ENCODE measurements around the gene RGS6. TPM values are rescaled to one million over a fixed set of nuclear protein-coding genes. Genes with fewer than 3 reads are reported as not detected.

Gene RGS6
- total RNA-seq, 1 donor from 2014 or later: 2.8 TPM

DNA sequence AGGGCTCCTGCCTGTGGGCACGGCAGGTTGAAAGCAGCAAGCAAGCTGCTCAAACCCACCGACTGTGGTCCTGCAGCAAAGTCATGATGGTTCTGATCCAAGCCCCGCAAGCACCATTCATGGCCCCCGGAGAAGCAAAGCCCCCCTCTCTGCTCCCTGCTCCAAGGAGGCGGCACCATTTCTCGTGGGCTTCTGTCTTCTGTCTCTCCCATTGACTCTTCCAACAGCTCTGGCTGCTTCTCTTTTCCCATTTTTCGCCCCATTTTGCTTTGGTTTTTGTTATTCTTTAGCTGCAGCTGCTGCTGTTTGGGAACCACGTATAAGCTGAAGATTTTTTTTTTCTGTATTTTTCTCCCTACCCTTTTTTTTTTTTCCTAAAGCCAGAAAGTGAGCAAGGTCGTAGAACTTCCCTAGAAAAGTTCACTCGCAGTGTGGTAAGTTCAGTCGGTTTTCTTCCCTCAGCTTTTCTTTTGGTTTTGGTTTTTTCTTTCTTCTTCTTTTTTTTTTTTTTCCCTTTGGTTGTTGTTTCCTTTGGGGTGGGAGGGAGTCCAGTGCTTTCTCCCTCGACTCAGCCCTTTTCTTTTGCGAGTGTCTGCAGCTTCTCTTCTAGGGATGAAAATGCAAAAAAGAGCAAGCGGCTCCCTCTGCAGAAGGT, 607.6 kb downstream of the RGS6 start:
- Mint-ChIP-seq H3K27me3 (ENCODE audit: low read depth) (no peaks in the 10 kb centered on the region), H3K4me3 (no peak overlapping the region), H3K9me3 (peaks cover under 1% of the 10 kb centered on the region), H3K27ac (ENCODE audit: unreplicated experiment) (peak overlapping the region; percentile 84), H3K36me3 (ENCODE audit: low read depth) (no peaks in the 10 kb centered on the region), H3K4me1 (peaks cover 6% of the 10 kb centered on the region)
- no peak for DNase-seq (ENCODE audit: low read depth, low spot score)
- TF ChIP-seq, protein P1, sequence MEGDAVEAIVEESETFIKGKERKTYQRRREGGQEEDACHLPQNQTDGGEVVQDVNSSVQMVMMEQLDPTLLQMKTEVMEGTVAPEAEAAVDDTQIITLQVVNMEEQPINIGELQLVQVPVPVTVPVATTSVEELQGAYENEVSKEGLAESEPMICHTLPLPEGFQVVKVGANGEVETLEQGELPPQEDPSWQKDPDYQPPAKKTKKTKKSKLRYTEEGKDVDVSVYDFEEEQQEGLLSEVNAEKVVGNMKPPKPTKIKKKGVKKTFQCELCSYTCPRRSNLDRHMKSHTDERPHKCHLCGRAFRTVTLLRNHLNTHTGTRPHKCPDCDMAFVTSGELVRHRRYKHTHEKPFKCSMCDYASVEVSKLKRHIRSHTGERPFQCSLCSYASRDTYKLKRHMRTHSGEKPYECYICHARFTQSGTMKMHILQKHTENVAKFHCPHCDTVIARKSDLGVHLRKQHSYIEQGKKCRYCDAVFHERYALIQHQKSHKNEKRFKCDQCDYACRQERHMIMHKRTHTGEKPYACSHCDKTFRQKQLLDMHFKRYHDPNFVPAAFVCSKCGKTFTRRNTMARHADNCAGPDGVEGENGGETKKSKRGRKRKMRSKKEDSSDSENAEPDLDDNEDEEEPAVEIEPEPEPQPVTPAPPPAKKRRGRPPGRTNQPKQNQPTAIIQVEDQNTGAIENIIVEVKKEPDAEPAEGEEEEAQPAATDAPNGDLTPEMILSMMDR (conservative IDR thresholded peaks at IDR 0.05): no peak

DNA sequence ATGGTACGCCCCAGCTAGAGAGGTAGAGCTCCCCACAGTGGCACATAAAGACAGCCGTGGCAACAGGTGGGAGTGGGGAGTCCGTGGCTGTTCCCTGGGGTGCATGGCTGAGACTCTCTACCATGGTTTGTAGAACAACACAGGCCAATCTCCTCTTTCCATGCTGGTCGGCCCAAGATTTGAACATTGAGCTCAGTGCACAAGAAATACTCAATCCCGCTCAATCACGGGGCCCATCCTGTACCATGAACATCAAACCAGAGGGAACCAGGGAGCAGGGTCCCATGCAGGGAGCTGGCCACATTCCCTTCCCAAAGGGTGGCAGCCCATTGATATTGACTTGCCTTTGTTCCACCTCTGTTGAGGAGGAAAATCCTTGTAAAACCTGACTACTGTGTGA, 608.6 kb downstream of the RGS6 start:
- Mint-ChIP-seq H3K9me3 (no peaks in the 10 kb centered on the region), H3K27me3 (ENCODE audit: low read depth) (no peaks in the 10 kb centered on the region), H3K4me1 (peaks cover 6% of the 10 kb centered on the region), H3K27ac (ENCODE audit: unreplicated experiment) (no peak overlapping the region), H3K36me3 (ENCODE audit: low read depth) (no peaks in the 10 kb centered on the region), H3K4me3 (no peak overlapping the region)
- TF ChIP-seq, protein P1 (conservative IDR thresholded peaks at IDR 0.05): no peak
- no peak for DNase-seq (ENCODE audit: low read depth, low spot score)

DNA sequence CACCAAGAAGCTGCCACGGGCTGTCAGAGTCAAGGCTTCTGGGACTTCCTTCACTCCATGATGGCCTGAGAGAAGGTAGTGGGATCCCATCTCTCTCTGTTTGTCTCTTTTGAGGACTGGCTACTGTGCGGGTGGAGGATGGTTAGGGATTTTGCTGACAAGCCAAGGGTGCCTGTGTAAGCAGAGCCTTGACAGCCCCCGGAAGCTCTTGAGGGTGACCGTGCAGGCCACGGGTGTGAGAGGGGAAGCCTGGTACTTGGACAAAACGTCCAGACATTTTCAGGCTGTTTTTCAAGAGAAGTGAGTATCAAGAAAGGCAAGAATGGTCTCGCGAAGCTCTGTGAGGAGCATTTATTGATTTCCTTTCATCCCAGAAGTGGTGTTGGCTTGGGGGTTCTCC, 609.3 kb downstream of the RGS6 start:
- DNase-seq (ENCODE audit: low read depth, low spot score): no peak
- H3K36me3 Mint-ChIP-seq (ENCODE audit: low read depth): no peaks in the 10 kb centered on the region
- H3K27me3 Mint-ChIP-seq (ENCODE audit: low read depth): no peaks in the 10 kb centered on the region

DNA sequence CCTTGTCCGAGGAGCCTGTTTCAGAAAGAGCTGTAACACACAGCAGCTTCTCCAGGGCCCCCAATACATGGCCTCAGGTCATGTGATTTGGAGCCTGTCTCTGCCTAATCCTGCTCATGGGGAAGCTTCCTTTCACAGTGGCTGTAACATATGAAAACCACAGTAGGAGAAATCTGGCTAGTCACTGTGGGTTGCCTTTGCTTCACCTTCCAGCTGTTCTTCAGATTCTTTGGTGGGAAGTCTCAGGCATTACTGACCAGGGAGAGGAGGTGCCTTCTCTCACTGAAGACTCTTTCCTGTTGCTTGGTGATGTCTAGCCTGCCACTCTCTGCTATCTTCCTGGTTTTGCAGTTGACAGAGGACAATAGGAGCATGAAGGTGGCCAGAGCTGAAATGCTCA, 611.1 kb downstream of the RGS6 start:
- no peak overlapping the region for H3K27ac Mint-ChIP-seq (ENCODE audit: unreplicated experiment)
- no peaks in the 10 kb centered on the region for H3K27me3 Mint-ChIP-seq (ENCODE audit: low read depth)
- no peak overlapping the region for H3K4me3 Mint-ChIP-seq
- peaks cover 6% of the 10 kb centered on the region for H3K4me1 Mint-ChIP-seq
- no peak for DNase-seq (ENCODE audit: low read depth, low spot score)
- H3K36me3 Mint-ChIP-seq (ENCODE audit: low read depth): no peaks in the 10 kb centered on the region
- TF ChIP-seq, protein P1 (conservative IDR thresholded peaks at IDR 0.05): no peak
- no peaks in the 10 kb centered on the region for H3K9me3 Mint-ChIP-seq

More for the DNA sequence above, 609.3 kb downstream of the RGS6 start:
- Mint-ChIP-seq H3K4me1 (peaks cover 6% of the 10 kb centered on the region), H3K27ac (ENCODE audit: unreplicated experiment) (no peak overlapping the region), H3K9me3 (no peaks in the 10 kb centered on the region), H3K4me3 (no peak overlapping the region)
- TF ChIP-seq, protein P1 (conservative IDR thresholded peaks at IDR 0.05): no peak

DNA sequence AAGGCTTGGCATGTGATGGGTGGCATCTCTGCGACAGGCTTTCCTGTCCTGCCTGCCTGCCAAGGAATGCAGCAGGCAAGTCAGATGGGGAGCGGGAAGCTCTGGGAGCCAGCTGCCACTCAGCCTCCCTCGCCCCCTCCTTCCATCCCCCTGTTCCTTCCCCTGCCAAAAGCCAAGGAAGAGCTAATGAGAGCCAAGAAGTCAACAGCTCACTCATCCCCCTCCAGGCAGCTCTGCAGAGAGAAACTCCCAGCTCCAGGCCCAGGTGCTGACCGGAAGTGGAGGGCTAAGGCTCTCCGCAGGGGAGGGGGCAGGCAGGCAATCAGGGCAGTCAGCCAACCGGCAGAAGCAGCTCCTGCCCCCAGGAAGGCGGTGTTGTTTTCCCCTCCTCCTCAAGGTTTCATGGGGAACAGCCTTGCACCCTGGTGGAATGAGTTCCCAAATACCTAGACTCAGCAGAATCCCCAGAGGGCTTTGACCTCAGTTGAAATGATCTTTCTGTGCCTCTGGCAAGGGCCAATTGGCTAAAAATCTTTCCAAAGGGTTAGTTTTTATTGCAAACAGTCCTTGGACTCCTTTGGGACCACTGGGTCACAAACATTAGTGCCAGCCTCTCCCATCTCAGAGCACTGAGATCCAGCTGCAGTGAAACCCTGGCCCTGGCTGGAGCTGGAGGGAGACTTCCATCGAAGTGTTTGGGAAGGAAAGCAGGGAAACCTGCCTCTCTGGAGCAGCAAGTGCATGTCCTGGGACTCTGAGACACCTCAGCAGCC, 612.6 kb downstream of the RGS6 start:
- Mint-ChIP-seq H3K36me3 (ENCODE audit: low read depth) (no peaks in the 10 kb centered on the region), H3K27ac (ENCODE audit: unreplicated experiment) (no peak overlapping the region), H3K4me3 (no peak overlapping the region), H3K27me3 (ENCODE audit: low read depth) (no peaks in the 10 kb centered on the region), H3K4me1 (peaks cover 4% of the 10 kb centered on the region), H3K9me3 (no peaks in the 10 kb centered on the region)
- no peak for DNase-seq (ENCODE audit: low read depth, low spot score)
- TF ChIP-seq, protein P1 (conservative IDR thresholded peaks at IDR 0.05): no peak

Measured in neural crest cell (in vitro differentiated cells).